ENCODE data around the gene TPPP2. TPM values are rescaled to one million over a fixed set of nuclear protein-coding genes. Genes with fewer than 3 reads are reported as not detected.

TPPP2 gene
- polyA plus RNA-seq, 1 donor: 0.16 TPM

DNA sequence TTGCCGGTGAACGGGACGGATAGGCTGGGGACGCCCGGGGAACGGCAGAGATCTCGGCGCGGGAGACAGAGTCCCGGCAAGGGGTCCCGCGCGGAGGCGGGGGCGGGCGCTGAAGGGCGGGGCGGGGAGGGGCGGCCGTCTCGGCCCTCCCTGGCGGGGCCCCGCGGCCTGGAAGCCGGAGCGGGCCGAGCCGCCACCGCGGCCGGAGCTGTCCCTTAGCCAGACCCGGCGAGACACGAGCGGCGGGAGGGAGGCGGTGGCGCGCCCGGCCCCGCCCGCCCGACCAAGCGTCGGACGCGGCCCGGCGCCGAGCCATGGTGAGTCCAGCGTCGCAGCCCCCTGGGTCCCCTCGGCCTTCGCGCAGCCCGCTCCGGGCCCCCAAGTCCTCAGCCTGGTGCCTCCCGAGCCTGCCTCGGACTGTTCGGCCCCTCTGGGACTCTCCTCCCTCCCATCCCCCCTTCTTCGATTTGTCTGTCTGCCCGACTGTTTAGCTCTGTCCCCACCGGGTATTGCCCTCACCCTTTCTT lies 40.1 kb downstream of the TPPP2 start, which contains the start of gene ARHGEF40:
ARHGEF40 (plus strand) TSS at position 222 of the 527 bp plus-strand sequence; CDS start at position 315, 93 bp downstream.
- H3K27ac ChIP-seq (ENCODE audit: low read length): peak within 1 kb of the TSS; percentile 86
- H3K27me3 ChIP-seq (ENCODE audit: control insufficient read depth, insufficient read depth, low read length): peaks cover 10% of the 10 kb centered on the region
- H3K36me3 ChIP-seq (ENCODE audit: control insufficient read depth, insufficient read depth, low read length): peaks cover 21% of the 10 kb centered on the region
- peak within 1 kb of the TSS; percentile 81 for H3K4me3 ChIP-seq (ENCODE audit: low read length)
- DNase-seq: peak; percentile 25 to 68
- peaks cover 24% of the 10 kb centered on the region for H3K4me1 ChIP-seq (ENCODE audit: control insufficient read depth, insufficient read depth, low read length)
- no peaks in the 10 kb centered on the region for H3K9me3 ChIP-seq (ENCODE audit: control insufficient read depth, low read depth, low read length)
- no CpG with 5 or more reads among the region's 63 CpGs for WGBS (ENCODE audit: insufficient coverage, low lambda C conversion rate)

GRCh38 chr14:21070610-21071224 lies 40.7 kb downstream of the TPPP2 start:
- peak overlapping the region; percentile 81 for H3K4me3 ChIP-seq (ENCODE audit: low read length)
- peak; percentile 32 to 59 for DNase-seq
- no peaks in the 10 kb centered on the region for H3K9me3 ChIP-seq (ENCODE audit: control insufficient read depth, low read depth, low read length)
- peaks cover 24% of the 10 kb centered on the region for H3K4me1 ChIP-seq (ENCODE audit: control insufficient read depth, insufficient read depth, low read length)
- H3K36me3 ChIP-seq (ENCODE audit: control insufficient read depth, insufficient read depth, low read length): peaks cover 26% of the 10 kb centered on the region
- H3K27me3 ChIP-seq (ENCODE audit: control insufficient read depth, insufficient read depth, low read length): peaks cover 10% of the 10 kb centered on the region
- peak overlapping the region; percentile 86 for H3K27ac ChIP-seq (ENCODE audit: low read length)
- no CpG with 5 or more reads among the region's 23 CpGs for WGBS (ENCODE audit: insufficient coverage, low lambda C conversion rate)

DNA sequence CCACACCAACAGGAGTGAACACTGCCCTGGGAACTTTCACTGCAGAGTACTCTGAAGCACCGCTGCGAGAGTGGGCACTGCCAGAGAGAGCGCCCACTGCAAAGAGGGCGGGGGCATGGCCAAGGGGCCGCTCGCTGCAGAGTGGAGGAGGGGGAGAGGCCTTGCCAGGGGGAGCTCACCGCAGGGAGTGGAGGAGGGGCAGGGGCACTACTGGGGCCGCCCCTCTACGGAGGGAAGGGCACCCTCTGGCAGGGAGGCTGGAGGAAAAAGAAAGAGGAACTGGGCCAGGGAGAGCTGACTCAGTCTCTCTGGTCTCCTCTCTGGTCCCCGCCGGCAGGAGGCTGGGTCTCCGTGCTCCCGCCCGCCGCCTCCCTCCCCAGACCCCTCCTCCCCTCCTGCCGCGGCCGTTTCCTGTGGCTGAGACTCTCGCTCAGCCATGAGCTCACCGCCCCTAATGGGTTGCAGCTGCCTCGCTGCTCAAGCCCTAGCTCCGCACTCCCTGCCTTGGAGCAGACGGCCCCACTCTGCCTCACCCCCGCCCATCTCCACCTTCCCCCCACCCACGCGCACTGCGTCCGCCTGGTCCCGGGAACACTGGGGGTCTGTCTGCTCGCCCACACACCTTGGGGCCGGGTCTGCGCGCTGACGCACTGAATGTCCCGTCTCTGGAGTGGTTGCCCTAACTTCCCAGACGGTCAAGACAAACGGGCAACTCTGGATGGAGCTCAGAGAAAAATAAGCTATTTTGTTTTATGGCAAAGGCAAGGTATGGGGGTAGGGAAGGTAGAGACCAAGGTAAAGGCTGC lies 41.4 kb downstream of the TPPP2 start:
- 10% methylated on average over 2 of the region's 37 CpGs for WGBS (ENCODE audit: insufficient coverage, low lambda C conversion rate)
- Histone ChIP-seq H3K4me3 (ENCODE audit: low read length) (peak overlapping the region; percentile 81), H3K4me1 (ENCODE audit: control insufficient read depth, insufficient read depth, low read length) (peaks cover 24% of the 10 kb centered on the region), H3K27me3 (ENCODE audit: control insufficient read depth, insufficient read depth, low read length) (peaks cover 10% of the 10 kb centered on the region), H3K36me3 (ENCODE audit: control insufficient read depth, insufficient read depth, low read length) (peaks cover 34% of the 10 kb centered on the region), H3K27ac (ENCODE audit: low read length) (peak overlapping the region; percentile 86), H3K9me3 (ENCODE audit: control insufficient read depth, low read depth, low read length) (no peaks in the 10 kb centered on the region)
- peak; percentile 79 to 86 for DNase-seq

DNA sequence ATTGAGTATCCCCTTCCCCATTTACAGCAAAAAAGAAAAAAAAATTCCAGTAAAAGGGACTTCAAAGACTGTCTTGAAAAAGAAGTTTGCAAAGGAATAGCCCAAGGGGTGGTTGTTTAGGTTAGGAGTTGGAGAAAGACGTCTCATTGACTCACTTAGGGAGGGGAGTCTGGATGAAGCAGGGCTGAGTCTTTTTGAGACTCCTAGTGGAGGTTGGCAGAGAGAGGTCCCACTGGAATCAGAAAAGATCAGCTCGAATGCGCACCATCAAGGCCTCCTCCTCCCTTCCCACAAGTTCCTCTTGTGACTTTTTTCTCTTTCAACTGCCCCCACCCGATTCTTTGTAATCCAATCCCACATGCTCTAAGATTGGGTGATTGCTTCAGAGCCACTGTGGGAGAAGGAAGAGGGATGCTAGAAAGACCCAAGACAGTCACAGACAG lies 42.0 kb downstream of the TPPP2 start:
- peaks cover 10% of the 10 kb centered on the region for H3K27me3 ChIP-seq (ENCODE audit: control insufficient read depth, insufficient read depth, low read length)
- peaks cover 24% of the 10 kb centered on the region for H3K4me1 ChIP-seq (ENCODE audit: control insufficient read depth, insufficient read depth, low read length)
- peak overlapping the region; percentile 86 for H3K27ac ChIP-seq (ENCODE audit: low read length)
- 43% methylated on average over 1 of the region's 4 CpGs for WGBS (ENCODE audit: insufficient coverage, low lambda C conversion rate)
- no peaks in the 10 kb centered on the region for H3K9me3 ChIP-seq (ENCODE audit: control insufficient read depth, low read depth, low read length)
- DNase-seq: no peak
- H3K36me3 ChIP-seq (ENCODE audit: control insufficient read depth, insufficient read depth, low read length): peaks cover 40% of the 10 kb centered on the region
- H3K4me3 ChIP-seq (ENCODE audit: low read length): peak overlapping the region; percentile 81

DNA sequence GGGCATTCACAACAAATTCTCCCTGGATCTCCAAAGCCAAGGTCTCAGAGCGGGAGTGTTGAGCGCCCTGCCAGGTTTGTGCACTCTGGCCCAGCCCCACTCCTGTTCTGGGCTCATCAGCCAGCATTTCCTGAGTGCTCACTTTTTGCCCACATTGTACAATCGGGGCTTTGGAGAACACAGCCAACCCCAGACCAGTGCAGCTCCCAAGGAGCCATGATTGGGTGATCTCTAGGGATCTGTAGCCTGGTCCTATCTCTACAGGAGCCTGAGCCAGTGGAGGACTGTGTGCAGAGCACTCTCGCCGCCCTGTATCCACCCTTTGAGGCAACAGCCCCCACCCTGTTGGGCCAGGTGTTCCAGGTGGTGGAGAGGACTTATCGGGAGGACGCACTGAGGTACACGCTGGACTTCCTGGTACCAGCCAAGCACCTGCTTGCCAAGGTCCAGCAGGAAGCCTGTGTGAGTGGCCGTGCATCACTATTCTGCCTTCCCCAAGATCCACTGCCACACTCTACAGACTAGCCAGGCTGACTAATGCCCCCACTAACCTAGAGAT lies 42.8 kb downstream of the TPPP2 start:
- Histone ChIP-seq H3K36me3 (ENCODE audit: control insufficient read depth, insufficient read depth, low read length) (peaks cover 47% of the 10 kb centered on the region), H3K27ac (ENCODE audit: low read length) (no peak overlapping the region)
- peak in 1 of 2 donors; percentile 37 for DNase-seq

GRCh38 chr14:21073921-21074320 lies 43.9 kb downstream of the TPPP2 start:
- Histone ChIP-seq H3K4me3 (ENCODE audit: low read length) (no peak overlapping the region), H3K36me3 (ENCODE audit: control insufficient read depth, insufficient read depth, low read length) (peaks cover 58% of the 10 kb centered on the region), H3K27ac (ENCODE audit: low read length) (no peak overlapping the region), H3K9me3 (ENCODE audit: control insufficient read depth, low read depth, low read length) (no peaks in the 10 kb centered on the region), H3K27me3 (ENCODE audit: control insufficient read depth, insufficient read depth, low read length) (peaks cover 9% of the 10 kb centered on the region), H3K4me1 (ENCODE audit: control insufficient read depth, insufficient read depth, low read length) (peaks cover 18% of the 10 kb centered on the region)
- no peak for DNase-seq
- no CpG with 5 or more reads among the region's 9 CpGs for WGBS (ENCODE audit: insufficient coverage, low lambda C conversion rate)

More for the DNA sequence above, 42.8 kb downstream of the TPPP2 start:
- peaks cover 10% of the 10 kb centered on the region for H3K27me3 ChIP-seq (ENCODE audit: control insufficient read depth, insufficient read depth, low read length)
- no peak overlapping the region for H3K4me3 ChIP-seq (ENCODE audit: low read length)
- H3K4me1 ChIP-seq (ENCODE audit: control insufficient read depth, insufficient read depth, low read length): peaks cover 24% of the 10 kb centered on the region
- no CpG with 5 or more reads among the region's 9 CpGs for WGBS (ENCODE audit: insufficient coverage, low lambda C conversion rate)
- no peaks in the 10 kb centered on the region for H3K9me3 ChIP-seq (ENCODE audit: control insufficient read depth, low read depth, low read length)

- no peak for DNase-seq
- no peaks in the 10 kb centered on the region for H3K9me3 ChIP-seq (ENCODE audit: control insufficient read depth, low read depth, low read length)
- WGBS (ENCODE audit: insufficient coverage, low lambda C conversion rate): 100% methylated on average over 4 of the region's 26 CpGs
- peaks cover 2% of the 10 kb centered on the region for H3K27me3 ChIP-seq (ENCODE audit: control insufficient read depth, insufficient read depth, low read length)
- no peak overlapping the region for H3K4me3 ChIP-seq (ENCODE audit: low read length)
- peaks cover 11% of the 10 kb centered on the region for H3K4me1 ChIP-seq (ENCODE audit: control insufficient read depth, insufficient read depth, low read length)
- no peak overlapping the region for H3K27ac ChIP-seq (ENCODE audit: low read length)
- peaks cover 65% of the 10 kb centered on the region for H3K36me3 ChIP-seq (ENCODE audit: control insufficient read depth, insufficient read depth, low read length)
Measured at GRCh38 chr14:21074398-21075272, 44.6 kb downstream of the TPPP2 start.

DNA sequence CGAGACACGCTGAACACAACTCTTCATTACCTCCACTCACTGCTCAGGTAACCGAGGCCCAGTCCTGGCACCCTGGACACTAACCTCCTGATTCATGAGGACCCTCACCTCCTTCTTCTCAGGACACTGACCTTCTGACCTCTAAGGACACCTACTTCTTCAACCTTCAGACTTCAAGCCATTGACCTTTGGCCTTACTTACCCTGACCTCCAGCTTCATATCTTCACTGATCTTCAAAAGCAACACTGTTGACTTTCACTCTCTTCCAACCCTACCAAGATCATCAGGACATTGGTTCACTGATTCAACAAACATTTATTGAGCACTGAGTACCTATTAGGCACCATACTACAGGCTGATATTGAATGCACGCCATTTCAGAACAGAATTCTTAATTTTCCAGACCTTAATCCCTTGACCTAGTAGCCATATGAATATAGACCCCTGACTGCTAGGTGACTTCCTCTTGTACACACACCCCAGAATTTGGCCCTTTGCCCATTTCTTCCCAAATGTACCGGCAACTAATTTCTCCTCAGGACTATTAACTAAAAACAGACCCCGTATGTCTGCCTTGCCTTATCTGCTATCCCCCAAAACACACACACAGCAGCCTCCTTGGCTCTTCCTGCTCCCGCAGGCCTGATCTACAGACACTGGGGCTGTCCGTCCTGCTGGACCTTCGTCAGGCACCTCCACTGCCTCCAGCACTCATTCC lies 45.9 kb downstream of the TPPP2 start:
- no peaks in the 10 kb centered on the region for H3K27me3 ChIP-seq (ENCODE audit: control insufficient read depth, insufficient read depth, low read length)
- H3K9me3 ChIP-seq (ENCODE audit: control insufficient read depth, low read depth, low read length): no peaks in the 10 kb centered on the region
- H3K27ac ChIP-seq (ENCODE audit: low read length): no peak overlapping the region
- H3K4me1 ChIP-seq (ENCODE audit: control insufficient read depth, insufficient read depth, low read length): peaks cover 6% of the 10 kb centered on the region
- H3K4me3 ChIP-seq (ENCODE audit: low read length): no peak overlapping the region
- H3K36me3 ChIP-seq (ENCODE audit: control insufficient read depth, insufficient read depth, low read length): peaks cover 76% of the 10 kb centered on the region
- no peak for DNase-seq
- WGBS (ENCODE audit: insufficient coverage, low lambda C conversion rate): 57% methylated on average over 1 of the region's 9 CpGs

DNA sequence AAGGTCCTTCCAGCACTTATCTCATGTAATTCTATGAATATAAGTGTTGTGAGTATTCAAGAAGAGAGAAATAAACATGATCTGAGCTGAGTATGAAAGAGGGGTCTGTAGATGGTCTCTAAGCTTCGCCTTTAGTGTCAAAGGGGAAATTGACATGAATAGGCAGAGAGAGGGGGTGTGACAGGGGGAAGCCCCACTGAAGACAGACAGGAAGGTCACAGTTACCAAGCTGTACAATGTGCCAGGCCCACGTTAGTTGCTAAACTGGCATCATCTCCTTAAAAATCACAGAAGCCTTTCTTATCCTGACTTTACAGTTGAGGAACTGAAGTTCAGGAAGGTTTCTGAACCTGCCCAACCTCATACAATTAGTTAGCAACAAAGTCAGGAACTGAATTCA lies 47.7 kb downstream of the TPPP2 start:
- Histone ChIP-seq H3K9me3 (ENCODE audit: control insufficient read depth, low read depth, low read length) (no peaks in the 10 kb centered on the region), H3K4me1 (ENCODE audit: control insufficient read depth, insufficient read depth, low read length) (no peaks in the 10 kb centered on the region), H3K27me3 (ENCODE audit: control insufficient read depth, insufficient read depth, low read length) (no peaks in the 10 kb centered on the region), H3K36me3 (ENCODE audit: control insufficient read depth, insufficient read depth, low read length) (peaks cover 93% of the 10 kb centered on the region), H3K27ac (ENCODE audit: low read length) (no peak overlapping the region), H3K4me3 (ENCODE audit: low read length) (no peak overlapping the region)
- WGBS (ENCODE audit: insufficient coverage, low lambda C conversion rate): no CpG with 5 or more reads among the region's 2 CpGs
- no peak for DNase-seq

Measured in large intestine (tissue), 3 donors.